HG02763 (cell line): Measurements from ENCODE around the gene SLC17A3.

Source experiments
- ATAC-seq: cut with Tn5 transposase; IDR thresholded peaks from one replicate; pipeline ENCODE4 v1.9.1; 2021; ENCODE audit warnings: mild to moderate bottlenecking, moderate library complexity; ENCODE audit not compliant: unreplicated experiment

SLC17A3 gene

DNA sequence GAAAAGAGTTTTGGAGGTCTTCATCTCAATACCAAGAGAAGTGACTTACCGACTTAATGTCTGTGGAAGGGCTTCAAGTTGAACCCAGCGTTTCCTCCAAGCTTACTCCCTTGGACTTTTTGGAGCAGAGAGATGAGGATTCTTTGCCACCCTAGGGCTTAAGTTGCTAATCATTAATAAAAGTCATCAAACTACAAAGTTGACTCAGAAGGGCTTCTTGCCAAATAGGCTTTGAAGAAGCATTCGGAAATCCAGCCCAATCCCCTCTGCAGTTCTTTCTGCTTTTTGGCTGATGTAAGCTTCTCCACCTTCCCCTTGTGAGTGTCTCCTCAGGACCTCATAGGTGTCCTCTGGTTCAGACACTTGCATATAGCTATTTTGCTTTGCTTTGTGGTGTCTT lies at the start of gene SLC17A3:
SLC17A3 (minus strand) TSS at position 126 of the 400 bp plus-strand sequence. CDS start 5,856 bp downstream, outside the sequence.
- ATAC-seq = no peak

- no peak for ATAC-seq
Observed at GRCh38 chr6:25922301-25922700, 48.3 kb upstream of the SLC17A3 start.

DNA sequence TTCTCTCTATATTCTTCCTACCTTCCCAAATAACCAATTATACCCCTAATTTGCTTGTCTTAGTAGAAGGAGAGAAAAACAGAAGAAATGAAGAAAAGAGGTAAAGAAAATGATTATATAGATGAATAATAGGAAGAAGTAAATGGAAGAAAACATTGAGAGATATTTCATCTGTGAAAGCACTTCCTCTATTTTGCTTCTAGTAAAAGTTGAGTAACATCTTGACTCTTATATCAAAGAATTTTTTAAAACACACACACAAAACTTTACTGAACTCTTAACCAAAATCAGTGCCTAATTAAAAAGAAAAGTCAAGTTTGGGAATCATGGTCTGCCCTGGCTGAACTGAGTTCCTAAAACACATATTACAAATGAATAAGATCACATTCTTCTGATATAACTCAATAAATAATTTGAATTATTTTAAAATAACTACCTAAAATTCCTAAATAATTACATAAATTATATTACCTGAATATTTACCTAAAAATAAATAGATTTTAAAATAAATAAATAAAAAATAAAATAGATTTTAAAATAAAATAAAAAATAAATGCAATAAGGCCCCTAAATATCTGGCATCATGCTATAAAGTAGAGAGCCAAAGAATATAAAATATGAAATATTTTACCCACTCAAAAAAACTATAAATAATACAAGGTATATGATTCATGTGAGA lies 47.6 kb upstream of the SLC17A3 start:
- ATAC-seq = no peak

GRCh38 chr6:25919657-25920056 lies 45.6 kb upstream of the SLC17A3 start:
- ATAC-seq = no peak

DNA sequence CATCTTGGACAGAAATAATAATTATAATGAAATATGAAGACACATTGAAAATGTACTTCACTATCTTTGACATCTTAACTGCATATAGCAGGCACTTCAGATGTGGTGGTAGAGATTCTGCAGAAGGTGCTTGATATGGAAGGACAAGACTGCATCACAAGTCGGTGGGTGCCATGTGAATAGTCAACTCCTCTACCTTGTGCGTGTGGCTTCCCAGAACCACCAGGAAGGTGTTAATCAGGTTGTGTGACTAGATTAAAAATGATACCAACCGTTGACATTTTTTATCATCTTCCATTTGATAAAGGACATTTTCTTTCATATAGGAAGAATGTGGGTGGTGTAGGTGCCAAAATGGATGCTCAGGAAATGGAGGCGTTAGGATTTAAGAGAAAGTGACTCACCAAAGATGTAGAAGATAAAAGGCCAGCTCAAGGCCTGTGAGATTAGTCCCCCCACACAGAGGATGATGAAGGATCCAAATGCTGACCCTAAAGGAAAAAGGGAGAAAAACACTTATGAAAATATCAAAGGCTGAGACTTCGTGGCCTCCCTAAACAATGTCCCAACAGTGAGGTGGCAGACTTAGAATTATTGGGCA lies 44.1 kb upstream of the SLC17A3 start:
- no peak for ATAC-seq

GRCh38 chr6:25916789-25917490 lies 42.9 kb upstream of the SLC17A3 start:
- ATAC-seq = no peak

- ATAC-seq = no peak
Observed at GRCh38 chr6:25916330-25916729, 42.3 kb upstream of the SLC17A3 start.

DNA sequence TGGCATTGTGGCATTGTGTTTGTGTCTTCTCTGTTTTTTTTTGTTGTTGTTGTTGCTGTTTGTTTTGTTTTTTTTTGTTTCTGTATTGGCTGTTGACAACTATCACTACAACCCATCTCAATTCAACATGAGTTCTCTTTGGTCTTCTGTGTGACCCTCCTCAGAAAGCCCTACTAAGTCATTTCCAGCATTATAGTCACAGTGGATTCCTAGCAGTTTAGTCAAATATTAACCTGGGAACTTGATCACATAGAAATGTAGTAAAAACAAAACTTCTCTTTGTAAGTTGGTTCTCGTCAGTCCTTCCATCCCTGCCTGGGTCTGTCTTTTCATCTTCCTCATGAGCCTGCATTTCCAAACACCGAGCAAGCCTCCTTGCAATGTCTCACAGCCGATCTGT lies 39.7 kb upstream of the SLC17A3 start:
- ATAC-seq = no peak

GRCh38 chr6:25911351-25911750 lies 37.3 kb upstream of the SLC17A3 start:
- ATAC-seq = no peak

GRCh38 chr6:25907475-25908014 lies 33.5 kb upstream of the SLC17A3 start:
- ATAC-seq = no peak

- ATAC-seq = no peak
Observed at GRCh38 chr6:25903467-25904099, 29.5 kb upstream of the SLC17A3 start.

- ATAC-seq = no peak
Observed at GRCh38 chr6:25902071-25902470, 28.0 kb upstream of the SLC17A3 start.

DNA sequence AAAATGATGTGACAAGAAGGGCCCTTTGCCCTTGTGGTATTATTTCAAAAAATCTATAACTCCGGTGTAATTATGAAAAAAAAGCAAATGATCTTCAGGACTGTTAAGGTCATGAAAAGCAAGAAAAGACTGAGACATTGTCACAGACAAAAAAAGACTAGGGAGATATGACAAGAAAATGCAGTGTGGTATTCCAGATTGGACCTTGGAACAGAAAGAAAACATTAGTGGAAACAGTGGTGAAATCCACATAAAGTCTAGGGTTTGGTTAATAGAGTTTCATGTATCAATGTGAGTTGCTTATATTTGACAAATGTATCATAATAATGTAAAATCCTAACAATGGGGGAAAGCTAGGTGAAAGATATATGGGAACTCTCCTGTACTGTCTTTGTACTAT lies 26.8 kb upstream of the SLC17A3 start:
- no peak for ATAC-seq

DNA sequence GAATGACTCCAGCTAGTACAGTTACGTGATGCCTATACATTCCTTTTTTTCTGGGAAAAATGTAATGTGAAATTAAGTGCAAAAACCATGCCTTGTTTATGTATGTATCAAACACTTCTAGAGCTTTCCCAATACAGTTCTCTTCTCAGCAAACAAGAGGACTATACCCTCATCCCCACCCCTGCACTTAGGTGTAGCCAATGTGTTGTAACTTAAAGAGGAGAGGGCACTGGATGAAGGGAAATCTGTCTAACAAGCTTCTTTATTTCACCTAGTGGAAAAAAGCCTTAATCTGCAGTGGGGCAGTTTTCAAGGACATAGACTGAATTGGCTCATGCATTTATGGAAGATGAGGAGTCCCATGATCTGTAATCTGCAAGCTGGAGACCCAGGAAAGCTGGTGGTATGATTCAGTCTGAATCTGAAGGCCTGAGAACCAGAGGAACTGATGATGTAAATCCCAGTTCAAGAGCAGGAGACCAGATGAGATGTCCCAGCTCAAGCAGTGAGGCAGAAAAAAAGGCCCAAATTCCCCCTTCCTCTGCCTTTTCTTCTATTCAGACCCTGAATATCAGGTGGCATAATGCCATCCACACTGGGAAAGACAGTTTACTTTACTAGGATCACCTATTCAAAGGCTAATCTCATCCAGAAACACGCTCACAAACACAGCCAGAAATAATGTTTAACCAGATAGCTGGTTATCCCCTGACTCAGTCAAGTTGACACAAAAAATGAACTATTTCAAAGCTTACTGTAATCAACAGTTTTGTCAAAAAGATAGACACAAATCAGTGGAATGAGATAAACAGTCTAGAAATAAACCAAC lies 25.8 kb upstream of the SLC17A3 start:
- ATAC-seq = no peak

GRCh38 chr6:25899123-25899522 lies 25.1 kb upstream of the SLC17A3 start:
- no peak for ATAC-seq

DNA sequence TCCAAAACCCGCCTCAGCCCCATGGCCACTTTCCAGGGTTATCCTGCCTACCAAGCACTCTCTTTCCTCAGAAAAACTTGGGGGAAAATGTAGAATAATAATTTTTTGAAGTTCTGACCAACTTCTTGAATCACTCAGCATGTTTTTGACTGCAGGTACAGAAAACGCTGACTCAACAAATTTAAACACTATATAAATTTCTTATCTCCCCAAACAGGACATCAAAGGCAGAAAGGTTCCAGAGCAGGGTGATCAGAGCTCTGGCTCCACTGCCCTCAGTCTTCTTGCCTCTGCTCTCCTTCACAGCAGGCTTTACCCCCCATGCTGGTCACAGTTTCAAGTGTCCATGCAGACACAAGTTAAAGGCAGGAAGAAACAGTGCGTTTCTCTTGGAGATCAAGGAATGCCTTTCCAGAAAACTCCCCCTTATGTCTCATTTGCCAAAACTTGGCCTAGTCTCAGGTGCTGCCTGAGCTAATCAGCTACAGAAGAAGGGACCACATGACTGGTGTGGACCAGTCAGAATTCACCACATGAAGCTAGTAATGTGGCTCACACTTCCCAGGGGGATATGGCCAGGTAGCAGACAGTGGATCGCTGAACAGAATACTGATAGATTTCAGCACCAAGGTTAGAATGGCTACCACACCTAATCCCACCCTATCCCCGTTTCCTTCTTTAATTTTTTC lies 24.4 kb upstream of the SLC17A3 start:
- ATAC-seq = no peak

GRCh38 chr6:25896252-25896651 lies 22.2 kb upstream of the SLC17A3 start:
- no peak for ATAC-seq

DNA sequence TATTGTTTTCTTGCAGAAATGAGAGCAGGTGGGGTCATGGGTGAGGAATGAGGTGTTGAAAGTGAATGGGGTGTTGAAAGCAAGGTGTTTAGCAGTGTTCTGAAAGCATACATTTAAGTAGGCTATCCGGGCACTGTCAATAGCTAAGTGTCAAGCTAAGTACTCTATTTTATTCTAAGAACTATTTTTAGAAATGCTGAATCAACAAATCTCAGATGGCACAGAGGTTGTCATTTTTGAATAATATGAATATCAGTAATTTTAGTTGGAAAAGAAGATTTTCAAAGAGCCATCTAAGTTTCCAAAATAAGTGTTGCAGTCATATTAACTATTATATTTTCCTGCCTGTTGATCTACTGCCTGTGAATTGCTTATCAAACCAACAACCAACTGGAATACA lies 21.7 kb upstream of the SLC17A3 start:
- no peak for ATAC-seq

- no peak for ATAC-seq
Observed at GRCh38 chr6:25893778-25894177, 19.7 kb upstream of the SLC17A3 start.

DNA sequence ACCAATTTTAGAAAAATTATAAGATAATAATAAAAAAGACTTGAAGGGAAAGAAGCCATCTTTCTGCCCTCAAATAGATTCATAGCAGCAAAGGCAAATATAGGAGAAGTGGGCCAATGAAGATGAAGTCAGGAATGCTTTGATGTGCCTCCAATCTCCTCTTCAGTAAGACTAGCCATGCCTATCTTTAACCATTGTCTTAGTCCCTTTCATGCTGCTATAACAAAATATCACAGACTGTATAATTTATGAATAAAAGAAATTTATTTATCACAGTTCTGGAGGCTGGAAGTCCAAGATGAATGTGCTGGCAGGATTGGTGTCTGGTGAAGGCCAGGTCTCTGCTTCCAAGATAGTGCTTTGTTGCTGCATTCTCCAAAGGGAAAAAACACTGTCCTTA lies 18.8 kb upstream of the SLC17A3 start:
- ATAC-seq = no peak
